ENCODE results near the gene ATP9A. TPM values are rescaled to one million over a fixed set of nuclear protein-coding genes. Genes with fewer than 3 reads are reported as not detected.
A peak's percentile ranks its signal among the peaks of the same experiment; 100 is the strongest.

ATP9A gene
- total and polyA plus RNA-seq, 2 of the 4 experiments (the other 2 are of a cell fraction): 10.6 to 22.4 TPM

DNA sequence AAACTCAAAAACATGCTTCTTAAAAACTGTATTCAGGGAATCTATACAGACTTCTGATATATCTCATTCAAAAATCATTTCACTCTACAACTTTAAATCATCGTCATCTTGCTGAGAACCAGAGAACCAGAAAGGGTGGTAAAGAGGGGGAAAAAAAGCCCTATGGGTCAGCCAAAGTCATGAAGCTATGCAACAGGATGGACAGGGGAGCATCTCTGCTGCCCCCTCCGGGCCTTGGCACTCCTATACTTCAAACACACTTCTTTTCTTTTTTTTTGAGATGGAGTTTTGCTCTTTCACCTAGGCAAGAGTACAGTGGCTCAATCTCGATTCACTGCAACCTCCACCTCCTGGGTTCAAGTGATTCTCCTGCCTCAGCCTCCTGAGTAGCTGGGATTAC is 152.1 kb downstream of the ATP9A start:
- BruUV-seq (replicated peaks): no TSS peak
- H3K4ac ChIP-seq (ENCODE audit: low read depth, low read length): no peak overlapping the region
- no peak for DNase-seq
- dilution Hi-C loops (cut with HindIII; ENCODE audit: low sequenced_read_pairs, unreplicated experiment): no loop called here
- no peak overlapping the region for H4K5ac ChIP-seq (ENCODE audit: low read depth, low read length)
- no peak overlapping the region for H3K56ac ChIP-seq (ENCODE audit: extremely low read depth, insufficient read depth, low read length)
- no peak overlapping the region for H4K91ac ChIP-seq (ENCODE audit: insufficient read depth, low read depth, low read length)
- no peak overlapping the region for H3K4me3 ChIP-seq (ENCODE audit: insufficient read depth, low read depth, low read length)
- H2BK5ac ChIP-seq (ENCODE audit: low read depth, low read length, poor library complexity, severe bottlenecking): no peak overlapping the region
- in situ Hi-C loops (cut with MboI; ENCODE audit: low sequenced_read_pairs): no loop called here
- no peak overlapping the region for H3K9ac ChIP-seq (ENCODE audit: low read depth, low read length)
- no peak overlapping the region for H4K8ac ChIP-seq (ENCODE audit: low read depth in 2 of 2, low read length in 2 of 2)
- no peaks in the 10 kb centered on the region for H3K4me1 ChIP-seq (ENCODE audit: control insufficient read depth, insufficient read depth, low read length)
- no peak overlapping the region for H3K27ac ChIP-seq (ENCODE audit: insufficient read depth, low read length)
- intact Hi-C loops (cut with micrococcal nuclease): no loop called here
- ChIA-PET POLR2A (ENCODE audit: unreplicated experiment) (no interaction called here), CTCF (no interaction called here)
- no peak overlapping the region for H2AK9ac ChIP-seq (replicated peaks; ENCODE audit: low read depth, low read length, poor library complexity)
- H3K4me2 ChIP-seq (ENCODE audit: low read depth, low read length): no peak overlapping the region
- H3K14ac ChIP-seq (replicated peaks; ENCODE audit: low read depth, low read length): no peak overlapping the region
- H2AFZ ChIP-seq (replicated peaks; ENCODE audit: low read length, poor library complexity): no peak overlapping the region
- peaks cover 18% of the 10 kb centered on the region for H3K36me3 ChIP-seq (ENCODE audit: control insufficient read depth, insufficient read depth, low read length)
- no peaks in the 10 kb centered on the region for H3K9me1 ChIP-seq (ENCODE audit: insufficient read depth, low read length)
- H3K9me3 ChIP-seq (ENCODE audit: control insufficient read depth, insufficient read depth, low read length): no peaks in the 10 kb centered on the region
- no peaks in the 10 kb centered on the region for H3K27me3 ChIP-seq (ENCODE audit: control insufficient read depth, insufficient read depth, low read length)
- no peak overlapping the region for H3K23ac ChIP-seq (ENCODE audit: low read depth, low read length)
- no peaks in the 10 kb centered on the region for H3K79me1 ChIP-seq (ENCODE audit: low read depth in 1 of 2, low read length in 2 of 2)
- no peak overlapping the region for H3K18ac ChIP-seq (ENCODE audit: low read depth, low read length)
- TF ChIP-seq, protein P1, sequence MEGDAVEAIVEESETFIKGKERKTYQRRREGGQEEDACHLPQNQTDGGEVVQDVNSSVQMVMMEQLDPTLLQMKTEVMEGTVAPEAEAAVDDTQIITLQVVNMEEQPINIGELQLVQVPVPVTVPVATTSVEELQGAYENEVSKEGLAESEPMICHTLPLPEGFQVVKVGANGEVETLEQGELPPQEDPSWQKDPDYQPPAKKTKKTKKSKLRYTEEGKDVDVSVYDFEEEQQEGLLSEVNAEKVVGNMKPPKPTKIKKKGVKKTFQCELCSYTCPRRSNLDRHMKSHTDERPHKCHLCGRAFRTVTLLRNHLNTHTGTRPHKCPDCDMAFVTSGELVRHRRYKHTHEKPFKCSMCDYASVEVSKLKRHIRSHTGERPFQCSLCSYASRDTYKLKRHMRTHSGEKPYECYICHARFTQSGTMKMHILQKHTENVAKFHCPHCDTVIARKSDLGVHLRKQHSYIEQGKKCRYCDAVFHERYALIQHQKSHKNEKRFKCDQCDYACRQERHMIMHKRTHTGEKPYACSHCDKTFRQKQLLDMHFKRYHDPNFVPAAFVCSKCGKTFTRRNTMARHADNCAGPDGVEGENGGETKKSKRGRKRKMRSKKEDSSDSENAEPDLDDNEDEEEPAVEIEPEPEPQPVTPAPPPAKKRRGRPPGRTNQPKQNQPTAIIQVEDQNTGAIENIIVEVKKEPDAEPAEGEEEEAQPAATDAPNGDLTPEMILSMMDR (conservative IDR thresholded peaks at IDR 0.05; ENCODE audit: low read depth, low read length): 0 out of 2 replicates have a peak, but pooled peaks have one; percentile 2
- TF ChIP-seq RAD21 (IDR thresholded peaks at IDR 0.05; ENCODE audit: low read length): no peak
- ATAC-seq (ENCODE audit: low read depth): no peak
- no peak overlapping the region for H2AK5ac ChIP-seq (ENCODE audit: low read depth, low read length)
- H2BK120ac ChIP-seq (ENCODE audit: low read depth, low read length): no peak overlapping the region
- H4K20me1 ChIP-seq (ENCODE audit: insufficient read depth, low read length): no peaks in the 10 kb centered on the region
- H2BK15ac ChIP-seq (ENCODE audit: low read depth, low read length): no peak overlapping the region
- no peak overlapping the region for H2BK20ac ChIP-seq (ENCODE audit: low read depth, low read length)
- WGBS, 2 experiments (ENCODE audit: extremely low coverage in 2 of 2, insufficient read length in 1 of 2): no CpG with 5 or more reads among the region's 3 CpGs
